ENCODE data around the gene AACS. TPM values are rescaled to one million over a fixed set of nuclear protein-coding genes. Genes with fewer than 3 reads are reported as not detected.

Gene AACS
- total RNA-seq, 2 experiments from 2014 or later = 14.9 to 20.3 TPM

DNA sequence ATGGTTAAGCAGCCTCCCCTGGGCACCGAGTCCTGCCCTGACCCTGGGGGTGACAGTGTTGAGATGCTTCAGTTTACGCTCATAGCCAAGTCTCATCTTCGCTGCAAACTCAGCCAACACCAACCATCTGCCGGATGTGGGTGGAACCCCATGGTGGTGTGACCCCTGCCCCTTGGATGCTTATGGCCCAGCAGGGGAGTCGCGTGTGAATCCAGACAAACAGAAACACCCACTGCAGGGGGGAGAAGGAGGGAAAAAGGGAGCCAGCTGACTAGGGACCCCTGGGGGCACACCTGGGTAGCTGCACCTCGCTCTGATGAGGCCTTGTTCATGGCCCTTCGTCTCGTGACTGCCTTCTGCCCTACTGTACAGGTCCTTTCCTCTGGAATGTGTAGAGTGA is 23.8 kb downstream of the AACS start:
- CTCF ChIA-PET = no interaction called here
- H3K4me1 Mint-ChIP-seq = no peaks in the 10 kb centered on the region
- H3K27me3 Mint-ChIP-seq = no peaks in the 10 kb centered on the region
- H3K9me3 Mint-ChIP-seq (ENCODE audit: low read depth) = no peaks in the 10 kb centered on the region
- H3K36me3 Mint-ChIP-seq = peaks cover 6% of the 10 kb centered on the region
- no peak overlapping the region for H3K27ac Mint-ChIP-seq
- DNase-seq (no peak), ATAC-seq (no peak)
- H3K4me3 Mint-ChIP-seq = no peak overlapping the region

DNA sequence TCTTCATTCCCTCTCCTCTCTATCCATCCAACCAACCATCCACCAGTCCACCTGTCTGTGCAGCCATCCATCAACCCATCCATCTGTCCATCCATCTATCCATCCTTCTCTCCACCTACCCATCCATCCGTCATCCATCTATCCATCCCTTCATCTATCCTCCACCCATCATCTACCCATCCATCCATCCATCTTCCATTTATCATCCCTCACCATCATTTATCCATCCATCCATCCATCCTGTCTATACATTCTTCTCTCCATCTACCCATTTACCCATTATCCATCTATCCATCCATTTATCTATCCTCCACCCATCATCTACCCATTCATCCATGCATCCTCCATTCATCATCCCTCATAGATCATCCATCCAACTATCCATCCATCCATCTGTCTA is 24.4 kb downstream of the AACS start:
- H3K36me3 Mint-ChIP-seq = peaks cover 5% of the 10 kb centered on the region
- DNase-seq (no peak), ATAC-seq (no peak)
- CTCF ChIA-PET = no interaction called here
- H3K4me3 Mint-ChIP-seq = no peak overlapping the region
- no peaks in the 10 kb centered on the region for H3K4me1 Mint-ChIP-seq
- H3K27ac Mint-ChIP-seq = no peak overlapping the region
- H3K9me3 Mint-ChIP-seq (ENCODE audit: low read depth) = no peaks in the 10 kb centered on the region
- no peaks in the 10 kb centered on the region for H3K27me3 Mint-ChIP-seq

DNA sequence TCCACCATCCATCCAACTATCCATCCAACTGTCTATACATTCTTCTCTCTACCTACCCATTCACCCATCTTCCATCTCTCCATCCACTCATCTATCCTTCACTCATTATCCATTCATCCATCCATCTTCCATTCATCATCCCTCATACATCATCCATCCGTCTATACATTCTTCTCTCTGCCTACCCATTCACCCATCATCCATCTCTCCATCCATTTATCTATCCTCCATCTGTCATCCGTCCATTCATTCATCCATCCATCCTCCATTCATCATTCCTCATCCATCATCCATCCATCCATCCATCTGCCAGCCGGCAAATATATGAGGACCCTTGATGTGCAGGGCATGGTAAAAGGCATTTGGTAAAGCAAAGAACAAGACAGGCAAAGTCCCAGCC is 25.2 kb downstream of the AACS start:
- ATAC-seq (no peak), DNase-seq (no peak)
- Mint-ChIP-seq H3K27ac (no peak overlapping the region), H3K27me3 (no peaks in the 10 kb centered on the region), H3K36me3 (peaks cover 1% of the 10 kb centered on the region), H3K4me1 (no peaks in the 10 kb centered on the region), H3K4me3 (no peak overlapping the region), H3K9me3 (ENCODE audit: low read depth) (no peaks in the 10 kb centered on the region)
- CTCF ChIA-PET = no interaction called here

DNA sequence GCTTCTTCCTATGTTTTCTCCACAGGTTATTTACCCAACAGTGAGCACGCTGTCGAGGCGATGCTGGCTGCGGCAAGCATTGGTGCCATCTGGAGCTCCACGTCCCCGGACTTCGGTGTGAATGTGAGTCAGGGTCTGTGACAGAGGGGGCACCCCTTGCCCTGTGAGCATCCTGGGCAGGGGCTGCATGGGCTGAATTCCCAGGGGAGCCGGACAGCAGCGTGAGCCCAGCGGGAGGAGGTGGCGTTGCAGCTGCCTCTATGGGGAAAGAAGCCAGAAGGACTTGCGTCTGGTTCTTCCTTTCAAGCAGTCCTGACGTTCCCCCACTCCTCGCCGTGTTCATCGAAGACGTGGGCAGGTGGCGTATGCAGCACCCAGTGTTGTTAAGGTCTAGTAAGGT is 26.2 kb downstream of the AACS start:
- no peaks in the 10 kb centered on the region for H3K4me1 Mint-ChIP-seq
- no peak overlapping the region for H3K4me3 Mint-ChIP-seq
- H3K27me3 Mint-ChIP-seq = no peaks in the 10 kb centered on the region
- DNase-seq (no peak), ATAC-seq (no peak)
- H3K36me3 Mint-ChIP-seq = no peaks in the 10 kb centered on the region
- H3K27ac Mint-ChIP-seq = no peak overlapping the region
- CTCF ChIA-PET = no interaction called here
- no peaks in the 10 kb centered on the region for H3K9me3 Mint-ChIP-seq (ENCODE audit: low read depth)

DNA sequence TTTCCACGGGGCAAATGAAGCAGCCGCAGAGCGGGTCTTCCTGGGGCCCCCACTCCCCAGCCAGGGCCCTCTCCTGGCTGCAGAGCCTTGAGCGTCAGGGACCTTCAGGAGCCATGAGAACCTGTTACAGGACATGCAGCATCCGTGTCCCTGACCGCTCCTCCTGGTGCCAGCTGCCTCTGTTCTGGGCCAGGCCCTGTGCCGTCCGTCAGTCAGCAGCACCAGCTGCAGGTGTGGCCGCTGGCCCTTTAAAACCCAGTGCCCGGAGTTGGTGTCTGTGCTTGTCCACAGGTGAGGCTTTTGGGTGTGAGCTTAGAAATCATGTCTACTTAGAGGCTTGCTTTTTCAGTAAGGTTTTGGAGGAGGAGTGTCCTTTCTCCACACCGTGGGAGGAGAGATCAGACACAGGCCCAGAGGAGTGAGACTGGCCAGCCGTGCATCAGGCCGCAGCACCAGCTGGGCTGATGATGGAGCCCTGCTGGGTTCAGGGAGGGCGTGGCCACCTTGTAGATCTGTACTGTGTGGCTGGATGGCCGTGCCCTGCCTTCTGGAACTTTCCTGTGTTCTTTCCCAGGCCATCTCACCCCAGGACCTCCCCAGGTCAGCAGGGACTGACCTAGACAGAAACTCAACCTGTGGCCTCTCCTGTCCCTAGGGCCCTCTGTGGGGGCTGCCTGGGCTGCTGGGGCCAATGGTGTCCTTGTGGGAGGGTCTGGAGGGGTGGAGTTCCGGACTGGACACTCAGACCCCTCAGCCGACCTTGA is 27.1 kb downstream of the AACS start:
- no peak overlapping the region for H3K27ac Mint-ChIP-seq
- H3K4me1 Mint-ChIP-seq = no peaks in the 10 kb centered on the region
- H3K9me3 Mint-ChIP-seq (ENCODE audit: low read depth) = no peaks in the 10 kb centered on the region
- no peaks in the 10 kb centered on the region for H3K36me3 Mint-ChIP-seq
- no peak overlapping the region for H3K4me3 Mint-ChIP-seq
- H3K27me3 Mint-ChIP-seq = no peaks in the 10 kb centered on the region
- CTCF ChIA-PET = no interaction called here
- DNase-seq = no peak
- no peak for ATAC-seq

DNA sequence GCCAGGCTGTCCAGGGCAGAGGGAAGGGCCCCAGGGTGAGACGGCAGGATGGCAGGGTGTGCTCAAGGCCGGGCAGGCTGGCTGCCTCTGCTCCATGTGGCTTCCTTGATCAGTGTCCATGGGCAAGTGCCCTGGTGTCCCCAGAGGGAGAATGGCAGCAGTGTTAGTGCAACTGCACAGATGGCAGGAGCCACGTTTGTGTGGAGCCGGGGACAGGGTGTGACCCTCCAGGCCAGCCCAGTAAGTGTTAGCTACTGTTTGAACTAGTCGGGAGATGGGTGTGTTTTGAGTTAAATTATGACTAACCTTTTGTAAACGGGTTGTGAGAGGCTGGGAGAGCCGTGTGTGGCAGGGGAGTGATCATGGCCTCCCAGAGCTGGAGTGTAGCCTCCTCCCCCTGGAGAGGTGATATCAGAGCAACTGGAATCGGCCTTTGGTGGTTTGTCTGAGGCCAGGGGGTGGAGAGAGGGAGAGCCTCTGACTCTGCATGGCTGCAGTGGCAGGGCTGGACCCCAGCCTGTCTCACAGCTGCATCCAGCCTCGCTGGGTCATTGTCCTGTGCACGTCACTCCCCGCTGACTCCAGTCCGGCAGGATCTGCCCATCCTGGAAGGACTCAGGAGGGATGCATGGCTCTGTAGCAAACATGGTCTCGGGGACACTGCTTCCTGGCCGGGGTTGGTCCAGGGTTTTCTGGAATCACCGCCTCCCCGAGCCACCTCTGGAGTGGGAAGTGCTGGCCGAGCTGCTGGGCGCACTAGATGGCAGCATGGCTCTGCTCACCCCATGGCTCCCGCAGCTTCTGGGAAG is 27.8 kb downstream of the AACS start:
- CTCF ChIA-PET = interaction anchor here (0.5 kb wide), 1 partner anchor 1291 kb away, joined by 3 read pairs; no protein-coding TSS in a partner anchor
- DNase-seq = no peak
- Mint-ChIP-seq H3K4me3 (no peak overlapping the region), H3K36me3 (no peaks in the 10 kb centered on the region), H3K4me1 (no peaks in the 10 kb centered on the region), H3K9me3 (ENCODE audit: low read depth) (no peaks in the 10 kb centered on the region), H3K27me3 (no peaks in the 10 kb centered on the region), H3K27ac (no peak overlapping the region)
- ATAC-seq = no peak

DNA sequence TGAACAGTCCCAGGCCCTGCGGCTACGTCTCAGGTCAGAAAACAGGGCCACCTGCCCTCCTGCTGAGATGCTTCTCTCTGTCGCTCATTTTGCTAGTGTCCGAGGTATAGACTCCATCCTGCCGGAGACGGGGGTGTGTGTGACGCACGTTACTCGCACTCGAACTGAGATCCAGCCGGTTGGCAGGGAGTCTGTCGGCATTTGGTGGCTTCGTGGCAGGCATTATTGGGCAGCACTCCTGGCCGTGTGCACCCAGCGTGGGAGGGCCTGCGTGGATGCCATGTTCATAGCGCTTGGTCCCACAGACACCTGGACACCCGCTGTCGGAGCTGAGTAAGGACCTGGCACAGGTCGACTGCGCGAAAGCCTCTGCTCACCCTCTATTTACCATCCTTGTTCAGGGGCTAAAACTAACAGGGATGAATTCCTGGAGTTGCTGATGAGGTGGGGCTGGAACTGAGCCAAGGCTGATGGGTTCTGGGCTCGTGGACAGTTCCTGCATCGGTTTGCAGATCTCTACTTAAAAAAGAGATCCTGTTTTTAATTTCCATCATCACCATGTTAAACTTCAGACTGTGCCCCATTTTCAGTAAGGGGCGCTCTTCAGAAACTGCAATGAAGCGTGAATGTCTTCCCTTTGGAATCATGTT is 28.6 kb downstream of the AACS start:
- Mint-ChIP-seq H3K27me3 (no peaks in the 10 kb centered on the region), H3K4me1 (peaks cover 3% of the 10 kb centered on the region), H3K4me3 (no peak overlapping the region), H3K36me3 (no peaks in the 10 kb centered on the region), H3K9me3 (ENCODE audit: low read depth) (no peaks in the 10 kb centered on the region), H3K27ac (no peak overlapping the region)
- DNase-seq (no peak), ATAC-seq (no peak)
- CTCF ChIA-PET = interaction anchor here (0.5 kb wide), 1 partner anchor 1292 kb away, joined by 3 read pairs; no protein-coding TSS in a partner anchor

DNA sequence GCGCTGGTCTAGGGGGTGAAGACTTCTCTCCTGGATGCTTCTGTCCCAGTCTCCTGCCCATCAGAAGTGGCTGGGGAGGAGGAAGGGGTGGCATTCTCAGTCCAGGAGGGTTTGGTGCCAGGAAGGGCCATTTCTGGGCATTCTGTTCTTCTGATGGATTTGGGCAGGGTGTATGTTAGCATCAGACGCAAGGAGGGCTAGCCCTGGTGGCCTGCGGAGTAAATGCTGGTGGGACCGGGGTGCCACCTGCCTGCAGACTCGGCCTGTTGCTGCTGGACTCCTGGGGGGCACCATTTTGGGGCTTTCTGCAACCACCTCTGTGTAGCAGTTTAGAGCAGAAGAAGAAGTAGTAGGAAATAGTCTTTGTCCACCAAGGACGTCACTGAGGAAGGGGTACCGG is 31.7 kb downstream of the AACS start:
- Mint-ChIP-seq H3K9me3 (ENCODE audit: low read depth) (no peaks in the 10 kb centered on the region), H3K36me3 (no peaks in the 10 kb centered on the region), H3K27ac (no peak overlapping the region), H3K27me3 (no peaks in the 10 kb centered on the region), H3K4me1 (peaks cover 10% of the 10 kb centered on the region), H3K4me3 (no peak overlapping the region)
- no peak for ATAC-seq
- DNase-seq = no peak
- CTCF ChIA-PET = no interaction called here

DNA sequence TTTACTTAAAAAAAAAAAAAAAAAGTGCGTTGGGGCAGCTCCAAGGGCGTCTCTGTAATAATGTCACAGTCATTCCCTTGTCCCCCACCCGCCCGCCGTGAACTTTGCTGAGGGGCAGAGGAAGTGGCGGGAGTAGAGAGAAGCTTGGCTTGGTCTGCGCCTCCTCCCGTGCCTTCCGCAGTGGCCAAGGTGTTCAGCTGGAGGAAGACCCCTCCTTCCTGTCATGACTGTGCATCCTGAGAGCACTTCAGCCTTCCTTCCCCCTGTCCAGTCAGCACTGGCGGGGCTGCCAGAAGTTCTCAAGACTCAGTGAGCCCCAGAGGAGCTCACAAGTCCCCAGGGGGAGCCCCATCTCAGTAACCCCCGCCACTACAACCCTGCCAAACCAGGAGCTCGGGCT is 32.2 kb downstream of the AACS start:
- ATAC-seq (no peak), DNase-seq (no peak)
- H3K4me1 Mint-ChIP-seq = peaks cover 10% of the 10 kb centered on the region
- CTCF ChIA-PET = no interaction called here
- H3K36me3 Mint-ChIP-seq = no peaks in the 10 kb centered on the region
- no peaks in the 10 kb centered on the region for H3K9me3 Mint-ChIP-seq (ENCODE audit: low read depth)
- H3K4me3 Mint-ChIP-seq = no peak overlapping the region
- H3K27me3 Mint-ChIP-seq = no peaks in the 10 kb centered on the region
- no peak overlapping the region for H3K27ac Mint-ChIP-seq

DNA sequence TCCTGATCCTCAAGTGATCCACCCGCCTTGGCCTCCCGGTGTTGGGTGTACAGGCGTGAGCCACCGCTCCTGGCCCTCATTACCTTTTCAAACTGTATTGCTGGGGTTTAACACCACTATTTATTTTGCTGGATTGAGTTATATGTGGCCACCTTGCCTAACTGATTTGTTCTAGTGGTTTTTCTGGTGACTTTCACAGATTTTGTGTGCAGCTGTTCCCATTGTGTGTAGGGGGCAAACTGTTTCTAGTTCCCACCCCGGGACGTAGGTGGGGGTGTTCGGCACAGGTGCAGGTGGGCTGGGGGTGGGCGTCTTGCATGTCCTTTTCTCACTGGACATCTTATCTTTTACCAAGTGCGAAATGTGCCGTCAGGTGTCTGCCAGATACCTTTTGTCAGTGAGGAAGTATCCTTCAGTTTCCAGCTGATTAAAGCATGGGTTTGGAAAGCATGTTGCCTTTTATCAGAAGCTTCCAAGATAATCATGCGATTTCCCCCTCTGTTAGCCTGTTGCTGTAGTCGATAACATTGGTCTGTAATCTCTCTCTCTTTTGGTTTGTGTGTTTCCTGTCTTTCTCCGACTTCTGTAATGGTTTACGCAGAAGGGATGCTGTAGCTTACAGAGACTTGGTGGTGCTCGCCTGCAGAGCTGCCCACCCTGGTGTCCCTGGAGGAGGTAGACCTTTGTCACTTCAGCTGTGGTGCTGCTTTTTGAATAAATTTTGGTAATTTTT is 33.6 kb downstream of the AACS start:
- CTCF ChIA-PET = no interaction called here
- DNase-seq (no peak), ATAC-seq (peak; percentile 49)
- Mint-ChIP-seq H3K4me3 (no peak overlapping the region), H3K36me3 (peaks cover 5% of the 10 kb centered on the region), H3K4me1 (peaks cover 10% of the 10 kb centered on the region), H3K27ac (no peak overlapping the region), H3K27me3 (no peaks in the 10 kb centered on the region), H3K9me3 (ENCODE audit: low read depth) (no peaks in the 10 kb centered on the region)

DNA sequence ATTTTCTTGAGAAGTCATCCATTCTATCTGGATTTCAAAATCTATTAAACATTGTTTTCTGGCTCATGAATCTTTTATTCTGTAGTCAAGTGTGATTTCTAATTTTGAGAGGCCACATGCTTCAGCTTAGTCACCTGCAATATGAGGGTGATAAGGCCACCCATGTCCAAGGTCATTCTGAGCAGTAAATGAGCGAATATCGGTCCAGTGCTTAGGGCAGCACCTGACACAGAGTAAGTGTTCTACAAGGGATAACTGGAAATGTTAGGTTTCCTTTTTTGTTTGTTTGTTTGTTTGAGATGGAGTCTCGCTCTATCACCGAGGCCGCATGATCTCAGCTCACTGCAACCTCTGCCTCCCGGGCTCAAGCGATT is 34.2 kb downstream of the AACS start:
- H3K4me3 Mint-ChIP-seq = no peak overlapping the region
- no peaks in the 10 kb centered on the region for H3K9me3 Mint-ChIP-seq (ENCODE audit: low read depth)
- peaks cover 7% of the 10 kb centered on the region for H3K36me3 Mint-ChIP-seq
- H3K4me1 Mint-ChIP-seq = peaks cover 10% of the 10 kb centered on the region
- ATAC-seq (no peak), DNase-seq (no peak)
- no peak overlapping the region for H3K27ac Mint-ChIP-seq
- CTCF ChIA-PET = no interaction called here
- H3K27me3 Mint-ChIP-seq = no peaks in the 10 kb centered on the region

DNA sequence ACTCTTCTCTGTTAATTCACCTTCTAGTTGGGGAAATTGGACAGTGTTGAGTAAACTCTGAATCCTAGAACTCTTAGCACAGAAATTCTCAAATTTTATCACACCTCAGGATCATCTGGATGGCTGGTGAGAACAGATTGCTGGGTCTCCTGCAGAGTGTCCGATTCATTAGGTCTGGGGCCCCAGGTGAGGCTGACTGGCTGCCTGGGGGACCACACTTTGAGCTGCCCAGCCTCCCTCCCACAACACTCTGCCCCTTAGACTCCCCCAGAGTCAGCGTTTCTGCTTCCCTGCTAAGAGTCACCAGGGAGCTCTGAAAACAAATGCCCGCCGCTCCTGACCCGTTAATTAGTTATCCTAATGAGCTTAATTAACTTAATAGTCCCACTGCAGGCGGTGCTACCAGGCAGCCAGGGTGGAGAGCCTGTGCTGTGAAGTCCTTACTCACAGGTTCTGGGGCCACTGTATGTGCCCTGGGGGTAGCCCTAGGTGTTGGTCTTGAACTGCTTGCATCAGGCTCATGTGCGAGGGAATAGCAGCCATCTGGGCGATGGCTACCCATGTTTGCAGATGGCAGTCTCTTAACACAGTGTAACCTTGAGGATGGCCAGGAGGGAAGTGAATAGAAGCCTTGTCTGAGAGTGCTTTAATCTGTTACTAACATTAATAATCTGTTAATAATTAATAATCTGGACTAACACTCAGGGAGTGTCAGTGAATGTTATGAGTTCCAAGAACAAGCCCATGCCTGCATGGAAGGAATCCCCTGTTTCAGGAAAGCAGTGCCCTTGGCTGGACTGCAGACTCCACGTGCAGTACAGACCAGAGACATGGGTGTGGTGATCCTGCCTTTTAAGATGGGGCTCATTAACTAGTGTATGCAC is 35.6 kb downstream of the AACS start:
- H3K27ac Mint-ChIP-seq = no peak overlapping the region
- no peaks in the 10 kb centered on the region for H3K27me3 Mint-ChIP-seq
- H3K36me3 Mint-ChIP-seq = peaks cover 7% of the 10 kb centered on the region
- CTCF ChIA-PET = no interaction called here
- H3K4me3 Mint-ChIP-seq = no peak overlapping the region
- H3K9me3 Mint-ChIP-seq (ENCODE audit: low read depth) = no peaks in the 10 kb centered on the region
- H3K4me1 Mint-ChIP-seq = peaks cover 10% of the 10 kb centered on the region
- ATAC-seq = no peak
- no peak for DNase-seq

DNA sequence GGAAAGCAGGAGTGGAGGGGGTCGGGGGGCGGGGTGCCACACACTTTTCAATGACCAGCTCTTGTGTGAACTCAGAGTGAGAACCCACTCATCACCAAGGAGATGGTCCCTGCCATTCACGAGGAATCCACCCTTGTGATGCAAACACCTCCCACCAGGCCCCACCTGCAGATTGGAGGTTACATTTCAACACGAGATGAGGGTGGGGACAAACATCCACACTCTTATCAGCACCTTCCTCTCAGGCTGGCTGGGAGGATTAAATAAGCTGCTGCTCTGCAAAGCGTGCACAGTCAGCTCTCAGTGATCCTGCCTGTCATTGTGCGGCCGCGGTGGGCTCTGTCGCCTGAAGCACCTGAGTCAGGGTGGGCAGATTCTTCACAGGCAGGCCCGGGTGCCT is 39.7 kb downstream of the AACS start:
- no peak overlapping the region for H3K4me3 Mint-ChIP-seq
- no peaks in the 10 kb centered on the region for H3K9me3 Mint-ChIP-seq (ENCODE audit: low read depth)
- ATAC-seq (no peak), DNase-seq (no peak)
- H3K36me3 Mint-ChIP-seq = peaks cover 7% of the 10 kb centered on the region
- H3K4me1 Mint-ChIP-seq = no peaks in the 10 kb centered on the region
- H3K27me3 Mint-ChIP-seq = no peaks in the 10 kb centered on the region
- H3K27ac Mint-ChIP-seq = no peak overlapping the region
- CTCF ChIA-PET = no interaction called here

All from activated CD8-positive, alpha-beta memory T cell treated with anti-CD3 and anti-CD28 coated beads, Interleukin-2, amount 10 ng/mL, durations not matched to agents 7 days and 5 days (primary cell).